NT2/D1 (cell line): ENCODE results near the gene SYK.
"Not testable (repeated sequence)": the region's sequence is repeated elsewhere in the genome, so short reads cannot be mapped to it uniquely, and the experiment has no call there.

Experiments used
- DNase-seq: peaks from one replicate; pipeline ENCODE4 v3.0.0-alpha.2; 2011; ENCODE audit warnings: low read depth, low spot score
- H3K27me3 ChIP-seq: 2 replicates; pipeline ENCODE4 v1.6.0; 2011; ENCODE audit warnings: mild to moderate bottlenecking; ENCODE audit not compliant: insufficient read length, insufficient read depth
- H3K36me3 ChIP-seq: 2 replicates; pipeline ENCODE4 v1.6.1; 2011; ENCODE audit warnings: mild to moderate bottlenecking, low read length, mixed read lengths; ENCODE audit not compliant: insufficient read depth, insufficient read length
- H3K4me1 ChIP-seq: 2 replicates; pipeline ENCODE4 v1.5.1; 2011; ENCODE audit not compliant: insufficient read depth, insufficient read length
- H3K4me3 ChIP-seq: 2 replicates; pipeline ENCODE4 v1.5.1; 2011; ENCODE audit warnings: low read depth; ENCODE audit not compliant: insufficient read length
- H3K9ac ChIP-seq: 2 replicates; pipeline ENCODE4 v1.6.0; 2011; ENCODE audit warnings: low read depth; ENCODE audit not compliant: insufficient read length
- H3K9me3 ChIP-seq: 2 replicates; pipeline ENCODE4 v1.5.1; 2011; ENCODE audit warnings: mild to moderate bottlenecking, low read length; ENCODE audit not compliant: insufficient read depth
- SUZ12 ChIP-seq: IDR thresholded peaks from 2 replicates; pipeline ENCODE4 v1.6.1; 2011; ENCODE audit not compliant: insufficient read length, insufficient read depth; ENCODE audit errors: extremely low read depth
- YY1 ChIP-seq: IDR thresholded peaks from 2 replicates; pipeline ENCODE4 v1.6.1; 2011; ENCODE audit not compliant: insufficient read length, insufficient read depth
- ZNF274 ChIP-seq: IDR thresholded peaks from 2 replicates; pipeline ENCODE4 v1.6.1; 2011; ENCODE audit warnings: mild to moderate bottlenecking, low read depth, low read length

The SYK gene

DNA sequence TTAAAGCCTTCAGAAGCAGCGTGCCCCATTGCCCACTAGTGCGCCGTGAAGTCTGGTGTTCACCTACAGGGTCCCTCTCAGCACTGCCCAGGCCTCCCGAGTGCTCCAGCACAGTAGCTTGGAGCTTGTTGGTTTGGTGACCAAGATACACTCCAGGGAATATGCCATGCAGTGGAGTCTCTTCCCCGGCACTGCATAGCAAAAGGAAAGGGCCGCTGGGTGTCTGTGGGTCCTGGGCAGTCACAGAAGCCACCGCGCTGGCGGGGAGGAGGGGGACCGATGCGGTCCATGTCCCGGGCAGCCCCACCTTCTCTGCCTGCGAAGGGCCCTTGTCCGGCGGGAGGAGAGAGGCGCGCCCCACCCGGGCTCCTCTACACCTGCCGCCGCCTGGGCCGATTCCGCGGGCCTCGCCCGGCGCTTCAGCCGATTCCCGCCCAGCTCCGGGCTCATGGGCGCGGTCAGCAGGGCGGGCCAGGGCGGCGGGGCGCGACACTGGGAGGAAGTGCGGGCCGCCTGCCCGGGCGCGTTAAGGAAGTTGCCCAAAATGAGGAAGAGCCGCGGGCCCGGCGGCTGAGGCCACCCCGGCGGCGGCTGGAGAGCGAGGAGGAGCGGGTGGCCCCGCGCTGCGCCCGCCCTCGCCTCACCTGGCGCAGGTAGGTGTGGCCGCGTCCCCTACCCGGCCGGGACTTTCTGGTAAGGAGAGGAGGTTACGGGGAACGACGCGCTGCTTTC is at the start of gene SYK:
TSS of gene SYK (plus strand) at position 579 of the 732 bp plus-strand sequence. CDS start 42,080 bp downstream, outside the sequence.
- H3K9me3 ChIP-seq: no peaks in the 10 kb centered on the region
- peaks cover 57% of the 10 kb centered on the region for H3K27me3 ChIP-seq
- peak within 1 kb of the TSS; percentile 71 for H3K9ac ChIP-seq
- TF ChIP-seq YY1 (no peak), SUZ12 (no peak), ZNF274 (no peak)
- no peaks in the 10 kb centered on the region for H3K4me1 ChIP-seq
- no peak for DNase-seq
- H3K4me3 ChIP-seq: peak within 1 kb of the TSS; percentile 69
- no peaks in the 10 kb centered on the region for H3K36me3 ChIP-seq

GRCh38 chr9:90755514-90756371 is 45.9 kb upstream of the SYK start:
- H3K4me1 ChIP-seq, H3K9me3 ChIP-seq, H3K36me3 ChIP-seq, H3K4me3 ChIP-seq, H3K9ac ChIP-seq, H3K27me3 ChIP-seq: not testable (repeated sequence)
- peak; percentile 51 for DNase-seq

- not testable (repeated sequence) for H3K9ac ChIP-seq, H3K9me3 ChIP-seq, H3K4me1 ChIP-seq, H3K36me3 ChIP-seq, H3K4me3 ChIP-seq, H3K27me3 ChIP-seq, DNase-seq
Observed at GRCh38 chr9:90760577-90760976, 41.0 kb upstream of the SYK start.

DNA sequence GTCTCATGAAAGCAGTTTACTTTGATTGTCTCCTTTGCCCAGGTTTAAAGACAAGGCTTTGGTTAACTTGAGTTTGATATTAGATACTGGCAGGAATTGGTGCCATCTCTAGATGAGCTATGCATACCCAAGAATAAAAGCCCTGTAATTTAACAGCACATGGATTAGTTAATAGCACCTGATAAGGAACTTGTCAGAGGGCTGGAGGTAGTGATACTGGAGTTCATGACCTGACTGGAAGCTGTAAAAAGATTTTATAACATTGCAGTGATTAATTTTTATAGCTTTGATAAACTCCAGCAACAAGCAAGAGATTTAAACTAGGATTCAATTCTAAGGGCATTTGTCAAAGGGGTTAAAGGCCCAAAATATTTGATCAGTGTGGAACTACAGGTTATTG is 34.9 kb upstream of the SYK start:
- Histone ChIP-seq H3K27me3 (no peaks in the 10 kb centered on the region), H3K4me1 (no peaks in the 10 kb centered on the region), H3K4me3 (no peak overlapping the region), H3K9ac (no peak overlapping the region), H3K9me3 (peaks cover 60% of the 10 kb centered on the region), H3K36me3 (no peaks in the 10 kb centered on the region)
- no peak for TF ChIP-seq YY1
- no peak for TF ChIP-seq SUZ12
- TF ChIP-seq ZNF274: no peak
- DNase-seq: no peak

- H3K4me3 ChIP-seq: no peak overlapping the region
- H3K27me3 ChIP-seq: no peaks in the 10 kb centered on the region
- no peaks in the 10 kb centered on the region for H3K4me1 ChIP-seq
- peaks cover 60% of the 10 kb centered on the region for H3K9me3 ChIP-seq
- TF ChIP-seq SUZ12 (no peak), YY1 (no peak), ZNF274 (no peak)
- no peak for DNase-seq
- no peaks in the 10 kb centered on the region for H3K36me3 ChIP-seq
- no peak overlapping the region for H3K9ac ChIP-seq
Observed at GRCh38 chr9:90767523-90768100, 34.0 kb upstream of the SYK start.

GRCh38 chr9:90770182-90770738 is 31.4 kb upstream of the SYK start:
- Histone ChIP-seq H3K9ac (no peak overlapping the region), H3K4me1 (no peaks in the 10 kb centered on the region)

GRCh38 chr9:90770927-90771326 is 30.7 kb upstream of the SYK start:
- no peaks in the 10 kb centered on the region for H3K4me1 ChIP-seq
- no peaks in the 10 kb centered on the region for H3K27me3 ChIP-seq

More at GRCh38 chr9:90770182-90770738, 31.4 kb upstream of the SYK start:
- Histone ChIP-seq H3K27me3 (no peaks in the 10 kb centered on the region), H3K9me3 (peaks cover 55% of the 10 kb centered on the region), H3K36me3 (no peaks in the 10 kb centered on the region), H3K4me3 (no peak overlapping the region)
- no peak for TF ChIP-seq SUZ12
- no peak for TF ChIP-seq ZNF274
- TF ChIP-seq YY1: no peak
- DNase-seq: no peak

More at GRCh38 chr9:90770927-90771326, 30.7 kb upstream of the SYK start:
- H3K36me3 ChIP-seq: no peaks in the 10 kb centered on the region
- H3K4me3 ChIP-seq: no peak overlapping the region
- DNase-seq: no peak
- H3K9me3 ChIP-seq: peaks cover 48% of the 10 kb centered on the region
- TF ChIP-seq SUZ12 (no peak), YY1 (no peak), ZNF274 (no peak)
- H3K9ac ChIP-seq: no peak overlapping the region
